MM.1S (cell line): ENCODE measurements around the gene EREG.

Experiments
- EZH2 ChIP-seq: fragments of 300-600 bp; sonication (generic); optimal IDR thresholded peaks from 2 replicates; pipeline ENCODE3; 2017; ENCODE audit warnings: low read depth, mild to moderate bottlenecking, antibody characterized with exemption, low read length, mixed read lengths
- TF ChIP-seq, protein P1 (sequence below): fragments of 300-600 bp; sonication (generic); IDR thresholded peaks from 2 replicates; pipeline ENCODE4 v1.5.1; 2016; ENCODE audit warnings: antibody characterized with exemption, low read length, mixed read lengths

DNA sequence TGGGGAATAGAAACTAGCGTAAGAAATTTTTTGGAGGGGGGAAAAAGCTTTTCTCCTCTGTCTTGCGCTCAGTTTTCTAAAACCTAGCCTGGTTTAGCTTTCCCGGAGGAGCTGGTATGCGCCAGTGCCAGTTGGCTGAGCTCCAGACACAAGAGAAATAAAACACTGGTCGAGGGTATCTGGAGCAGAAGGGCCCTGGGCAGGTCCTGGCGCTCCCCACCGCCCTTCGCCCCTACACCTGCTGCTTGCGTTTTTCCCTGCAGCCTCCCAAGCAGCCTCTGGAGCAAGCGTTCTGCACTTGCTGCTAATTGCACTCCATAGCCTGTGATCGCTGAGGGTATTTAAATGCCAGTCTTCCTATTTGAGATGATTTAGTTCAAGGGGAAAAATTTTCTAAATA lies 816 bp downstream of the EREG start:
- TF ChIP-seq, protein P1, sequence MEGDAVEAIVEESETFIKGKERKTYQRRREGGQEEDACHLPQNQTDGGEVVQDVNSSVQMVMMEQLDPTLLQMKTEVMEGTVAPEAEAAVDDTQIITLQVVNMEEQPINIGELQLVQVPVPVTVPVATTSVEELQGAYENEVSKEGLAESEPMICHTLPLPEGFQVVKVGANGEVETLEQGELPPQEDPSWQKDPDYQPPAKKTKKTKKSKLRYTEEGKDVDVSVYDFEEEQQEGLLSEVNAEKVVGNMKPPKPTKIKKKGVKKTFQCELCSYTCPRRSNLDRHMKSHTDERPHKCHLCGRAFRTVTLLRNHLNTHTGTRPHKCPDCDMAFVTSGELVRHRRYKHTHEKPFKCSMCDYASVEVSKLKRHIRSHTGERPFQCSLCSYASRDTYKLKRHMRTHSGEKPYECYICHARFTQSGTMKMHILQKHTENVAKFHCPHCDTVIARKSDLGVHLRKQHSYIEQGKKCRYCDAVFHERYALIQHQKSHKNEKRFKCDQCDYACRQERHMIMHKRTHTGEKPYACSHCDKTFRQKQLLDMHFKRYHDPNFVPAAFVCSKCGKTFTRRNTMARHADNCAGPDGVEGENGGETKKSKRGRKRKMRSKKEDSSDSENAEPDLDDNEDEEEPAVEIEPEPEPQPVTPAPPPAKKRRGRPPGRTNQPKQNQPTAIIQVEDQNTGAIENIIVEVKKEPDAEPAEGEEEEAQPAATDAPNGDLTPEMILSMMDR, result no peak
- TF ChIP-seq EZH2, result no peak
